Measurements from ENCODE around the gene BICDL2. TPM values are rescaled to one million over a fixed set of nuclear protein-coding genes. Genes with fewer than 3 reads are reported as not detected.

The BICDL2 gene
- total RNA-seq: not detected in 2 replicates

GRCh38 chr16:3036726-3037315 lies at the start of gene BICDL2:
Gene BICDL2, minus strand, starts transcription at chr16:3036944. Its CDS starts 1,448 bp downstream, at chr16:3035496.

GRCh38 chr16:3065069-3065741 lies 28.5 kb upstream of the BICDL2 start, which contains the start of gene IL32:
Gene IL32, plus strand, starts transcription at chr16:3065640. Its CDS starts 172 bp downstream, at chr16:3065812.

GRCh38 chr16:3045758-3046640 lies 9.3 kb upstream of the BICDL2 start, which contains the start of gene MMP25:
Gene MMP25, plus strand, starts transcription at chr16:3046561. Its CDS starts 357 bp downstream, at chr16:3046918.

GRCh38 chr16:3023669-3024478 lies 12.9 kb downstream of the BICDL2 start, which contains the start of the genes HCFC1R1 and THOC6:
Gene HCFC1R1, minus strand, starts transcription at chr16:3023942. Its CDS starts 1 bp downstream, at chr16:3023941.
Gene THOC6, plus strand, starts transcription at chr16:3024035. Its CDS starts 292 bp downstream, at chr16:3024327.

GRCh38 chr16:3020247-3020603 lies 16.5 kb downstream of the BICDL2 start, which contains the start of gene TNFRSF12A:
Gene TNFRSF12A, plus strand, starts transcription at chr16:3020368. Its CDS starts 30 bp downstream, at chr16:3020398.

GRCh38 chr16:3017794-3018506 lies 18.8 kb downstream of the BICDL2 start, which contains the start of gene CLDN6:
Gene CLDN6, minus strand, starts transcription at chr16:3018183. Its CDS starts 2,162 bp downstream, at chr16:3016021.

GRCh38 chr16:3012828-3013420 lies 23.8 kb downstream of the BICDL2 start, which contains the start of gene CLDN9:
Gene CLDN9, plus strand, starts transcription at chr16:3012923. Its CDS starts 440 bp downstream, at chr16:3013363.

GRCh38 chr16:2980227-2981176 lies 56.2 kb downstream of the BICDL2 start, which contains the start of gene PKMYT1:
Gene PKMYT1, minus strand, starts transcription at chr16:2980446. Its CDS starts 789 bp downstream, at chr16:2979657.

Other genes with a start within 250 kb of the BICDL2 start
- gene PRSS33, start 249.4 kb downstream of the BICDL2 start, total RNA-seq: not detected in 2 replicates
- not detected in 2 replicates for gene PRSS41, start 238.5 kb downstream of the BICDL2 start, total RNA-seq
- gene PRSS21, start 219.7 kb downstream of the BICDL2 start, total RNA-seq: 0.65 and 1.1 TPM in 2 replicates
- 0.09 TPM in 1 of 2 replicates, not detected in the other for gene ZG16B, start 206.6 kb downstream of the BICDL2 start, total RNA-seq
- gene PRSS22, start 178.8 kb downstream of the BICDL2 start, total RNA-seq: not detected in 2 replicates
- 28.8 and 32.3 TPM in 2 replicates for gene FLYWCH2, start 153.7 kb downstream of the BICDL2 start, total RNA-seq
- 18.4 and 19.9 TPM in 2 replicates for gene FLYWCH1, start 125.0 kb downstream of the BICDL2 start, total RNA-seq
- under 0.01 TPM in 1 of 2 replicates, not detected in the other for gene KREMEN2, start 72.7 kb downstream of the BICDL2 start, total RNA-seq
- gene PAQR4, start 67.6 kb downstream of the BICDL2 start, total RNA-seq: 2.5 and 2.7 TPM in 2 replicates
- gene PKMYT1, start 56.5 kb downstream of the BICDL2 start, total RNA-seq: 0.60 and 0.98 TPM in 2 replicates
- gene CLDN9, start 24.0 kb downstream of the BICDL2 start, total RNA-seq: not detected in 2 replicates
- not detected in 2 replicates for gene CLDN6, start 18.8 kb downstream of the BICDL2 start, total RNA-seq
- 15.0 and 30.8 TPM in 2 replicates for gene TNFRSF12A, start 16.6 kb downstream of the BICDL2 start, total RNA-seq
- gene HCFC1R1, start 13.0 kb downstream of the BICDL2 start, total RNA-seq: 2.4 TPM in 2 replicates
- 14.7 and 21.3 TPM in 2 replicates for gene THOC6, start 12.9 kb downstream of the BICDL2 start, total RNA-seq
- gene MMP25, start 9.6 kb upstream of the BICDL2 start, total RNA-seq: under 0.01 TPM in 1 of 2 replicates, not detected in the other
- 5.2 and 9.9 TPM in 2 replicates for gene IL32, start 28.7 kb upstream of the BICDL2 start, total RNA-seq
- not detected in 2 replicates for gene ZSCAN10, start 62.4 kb upstream of the BICDL2 start, total RNA-seq
- gene ZNF205, start 75.6 kb upstream of the BICDL2 start, total RNA-seq: 10.6 and 13.4 TPM in 2 replicates
- 2.7 and 4.3 TPM in 2 replicates for gene ZNF213, start 98.1 kb upstream of the BICDL2 start, total RNA-seq
- not detected in 2 replicates for gene OR1F1, start 151.3 kb upstream of the BICDL2 start, total RNA-seq
- gene ZNF200, start 198.2 kb upstream of the BICDL2 start, total RNA-seq: 9.2 and 10.8 TPM in 2 replicates
- not detected in 2 replicates for gene MEFV, start 219.7 kb upstream of the BICDL2 start, total RNA-seq
- gene ZNF263, start 246.5 kb upstream of the BICDL2 start, total RNA-seq: 49.3 and 52.3 TPM in 2 replicates

Data from dermis lymphatic vessel endothelial cell (primary cell).